ENCODE measurements around the gene ATP1B1.
"Not testable (repeated sequence)": the region's sequence is repeated elsewhere in the genome, so short reads cannot be mapped to it uniquely, and the experiment has no call there.

The ATP1B1 gene

GRCh38 chr1:169151338-169151837 lies 44.9 kb downstream of the ATP1B1 start:
- H3K36me3 Mint-ChIP-seq (ENCODE audit: low read depth) = no peaks in the 10 kb centered on the region
- H3K4me3 Mint-ChIP-seq = no peak overlapping the region
- no peaks in the 10 kb centered on the region for H3K9me3 Mint-ChIP-seq
- no peaks in the 10 kb centered on the region for H3K4me1 Mint-ChIP-seq (ENCODE audit: low read depth)
- no peaks in the 10 kb centered on the region for H3K27me3 Mint-ChIP-seq (ENCODE audit: low read depth)
- no peak overlapping the region for H3K27ac Mint-ChIP-seq

DNA sequence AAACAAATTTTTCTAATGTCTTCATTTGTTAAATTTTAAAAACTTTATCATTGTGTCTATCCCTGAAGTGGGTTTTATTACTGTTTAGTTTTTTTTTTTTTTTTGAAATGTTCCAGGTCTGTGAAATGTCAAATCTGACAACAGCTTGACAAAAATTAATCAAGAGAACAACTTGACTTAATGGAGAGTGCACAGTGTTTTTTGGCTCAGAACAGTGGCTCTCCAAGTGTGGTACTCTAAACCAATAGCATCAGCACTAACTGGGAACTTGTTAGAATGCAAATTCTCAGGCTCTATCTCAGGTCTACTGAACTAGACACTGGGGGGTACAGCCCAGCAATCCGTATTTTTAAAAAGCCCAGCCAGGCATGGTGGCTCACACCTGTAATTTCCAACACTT lies 49.2 kb downstream of the ATP1B1 start:
- Mint-ChIP-seq H3K4me1 (ENCODE audit: low read depth) (no peaks in the 10 kb centered on the region), H3K27ac (no peak overlapping the region)

GRCh38 chr1:169156580-169156979 lies 50.1 kb downstream of the ATP1B1 start:
- Mint-ChIP-seq H3K27ac (no peak overlapping the region), H3K9me3 (no peaks in the 10 kb centered on the region)

More for the DNA sequence above, 49.2 kb downstream of the ATP1B1 start:
- H3K36me3 Mint-ChIP-seq (ENCODE audit: low read depth) = no peaks in the 10 kb centered on the region
- H3K9me3 Mint-ChIP-seq = no peaks in the 10 kb centered on the region
- H3K27me3 Mint-ChIP-seq (ENCODE audit: low read depth) = no peaks in the 10 kb centered on the region
- no peak overlapping the region for H3K4me3 Mint-ChIP-seq

DNA sequence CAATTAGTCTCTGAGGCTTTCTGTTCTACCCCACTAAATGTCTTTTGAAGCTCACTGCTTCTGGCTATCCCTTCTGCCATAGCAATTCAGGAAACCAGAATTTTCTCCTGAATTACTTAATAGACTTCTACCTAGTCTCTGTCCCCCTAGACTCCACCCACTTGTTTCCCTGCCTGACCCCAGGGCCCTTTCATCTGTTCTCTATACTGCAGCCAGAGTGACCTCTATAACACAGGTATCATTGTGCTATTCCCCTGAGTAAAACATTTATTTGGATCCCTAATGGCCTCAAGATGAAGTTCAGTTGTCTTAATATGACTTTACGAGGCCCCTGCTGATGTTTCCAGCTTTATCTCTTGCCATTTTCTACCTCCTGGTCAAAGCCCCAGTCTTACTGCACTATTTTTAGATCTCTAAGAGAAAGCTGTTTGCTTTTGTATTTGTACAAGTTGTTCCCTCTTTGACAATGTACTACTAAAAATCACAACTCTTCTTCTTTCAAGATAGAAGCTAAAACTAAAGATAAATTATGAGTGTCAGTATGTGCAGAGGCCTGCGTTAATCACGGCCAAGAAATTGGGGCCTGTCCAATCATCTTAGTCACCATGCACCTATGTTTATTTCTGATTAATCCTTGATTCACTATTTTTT lies 54.5 kb downstream of the ATP1B1 start:
- Mint-ChIP-seq H3K9me3 (no peaks in the 10 kb centered on the region), H3K36me3 (ENCODE audit: low read depth) (no peaks in the 10 kb centered on the region), H3K27ac (no peak overlapping the region), H3K27me3 (ENCODE audit: low read depth) (no peaks in the 10 kb centered on the region), H3K4me3 (no peak overlapping the region), H3K4me1 (ENCODE audit: low read depth) (peaks cover 3% of the 10 kb centered on the region)

More at GRCh38 chr1:169156580-169156979, 50.1 kb downstream of the ATP1B1 start:
- Mint-ChIP-seq H3K4me3 (no peak overlapping the region), H3K4me1 (ENCODE audit: low read depth) (no peaks in the 10 kb centered on the region), H3K36me3 (ENCODE audit: low read depth) (no peaks in the 10 kb centered on the region), H3K27me3 (ENCODE audit: low read depth) (no peaks in the 10 kb centered on the region)

GRCh38 chr1:169161496-169162194 lies 55.2 kb downstream of the ATP1B1 start:
- Mint-ChIP-seq H3K9me3 (no peaks in the 10 kb centered on the region), H3K4me1 (ENCODE audit: low read depth) (peaks cover 3% of the 10 kb centered on the region), H3K4me3 (no peak overlapping the region), H3K36me3 (ENCODE audit: low read depth) (no peaks in the 10 kb centered on the region), H3K27ac (no peak overlapping the region), H3K27me3 (ENCODE audit: low read depth) (no peaks in the 10 kb centered on the region)

DNA sequence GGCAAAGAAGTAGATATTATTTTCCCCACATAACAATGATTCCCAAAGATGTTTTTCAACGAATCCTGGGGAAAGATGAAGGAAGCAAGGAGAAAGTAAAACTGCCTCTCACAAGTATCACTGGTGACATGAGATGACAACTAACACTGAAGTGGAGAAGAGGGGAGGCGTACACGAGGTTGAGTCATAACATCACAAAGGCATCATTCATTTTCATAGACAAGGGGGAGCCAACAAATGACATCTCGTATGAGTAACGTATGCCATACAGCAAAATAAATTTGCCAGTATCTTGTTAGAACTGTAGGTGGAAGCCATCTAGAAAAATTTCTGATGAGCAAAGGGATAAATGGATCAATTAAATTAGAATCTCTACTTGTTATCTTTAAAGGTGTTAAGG lies 56.6 kb downstream of the ATP1B1 start:
- Mint-ChIP-seq H3K27ac (no peak overlapping the region), H3K27me3 (ENCODE audit: low read depth) (no peaks in the 10 kb centered on the region)

GRCh38 chr1:169175461-169175860 lies 69.0 kb downstream of the ATP1B1 start:
- H3K27ac Mint-ChIP-seq = no peak overlapping the region
- H3K4me1 Mint-ChIP-seq (ENCODE audit: low read depth) = no peaks in the 10 kb centered on the region
- no peaks in the 10 kb centered on the region for H3K9me3 Mint-ChIP-seq
- no peaks in the 10 kb centered on the region for H3K27me3 Mint-ChIP-seq (ENCODE audit: low read depth)
- H3K36me3 Mint-ChIP-seq (ENCODE audit: low read depth) = no peaks in the 10 kb centered on the region
- no peak overlapping the region for H3K4me3 Mint-ChIP-seq

More for the DNA sequence above, 56.6 kb downstream of the ATP1B1 start:
- Mint-ChIP-seq H3K36me3 (ENCODE audit: low read depth) (no peaks in the 10 kb centered on the region), H3K4me3 (no peak overlapping the region), H3K9me3 (no peaks in the 10 kb centered on the region), H3K4me1 (ENCODE audit: low read depth) (peaks cover 3% of the 10 kb centered on the region)

- H3K27me3 Mint-ChIP-seq (ENCODE audit: low read depth); H3K27ac Mint-ChIP-seq; H3K4me1 Mint-ChIP-seq (ENCODE audit: low read depth); H3K9me3 Mint-ChIP-seq; H3K36me3 Mint-ChIP-seq (ENCODE audit: low read depth); H3K4me3 Mint-ChIP-seq: not testable (repeated sequence)
Observed at GRCh38 chr1:169179431-169179830, 72.9 kb downstream of the ATP1B1 start.

DNA sequence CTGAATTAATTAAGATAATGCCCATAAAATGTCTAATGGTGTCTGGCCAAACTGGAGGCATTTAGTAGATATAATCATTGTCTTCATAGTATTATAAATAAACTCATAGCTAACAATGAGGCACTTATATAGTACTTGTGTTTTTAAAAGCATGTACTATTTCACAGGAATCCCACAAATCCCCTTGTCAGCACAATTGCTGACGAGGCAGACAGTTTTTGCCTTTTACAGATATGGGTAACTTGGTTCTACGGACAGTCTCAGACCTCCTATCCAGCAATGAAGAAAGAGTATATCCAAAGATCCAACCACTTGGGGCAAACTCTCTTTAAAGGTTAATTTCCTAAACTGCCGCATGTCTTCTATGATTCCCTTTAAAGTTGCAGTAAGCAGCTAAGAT lies 73.7 kb downstream of the ATP1B1 start:
- Mint-ChIP-seq H3K27ac (no peak overlapping the region), H3K4me3 (no peak overlapping the region), H3K4me1 (ENCODE audit: low read depth) (no peaks in the 10 kb centered on the region), H3K27me3 (ENCODE audit: low read depth) (no peaks in the 10 kb centered on the region), H3K36me3 (ENCODE audit: low read depth) (no peaks in the 10 kb centered on the region), H3K9me3 (no peaks in the 10 kb centered on the region)

All from T-helper 1 cell treated with Interleukin-12 subunit alpha and Interleukin-12 subunit beta and Interleukin-4 antibody, amounts not matched to agents 30 μg/mL and 1 μg/mL, for 36 hours (primary cell).